Right cardiac atrium (tissue), 5 donors: ENCODE results near the gene AP1M1. TPM values are rescaled to one million over a fixed set of nuclear protein-coding genes. Genes with fewer than 3 reads are reported as not detected.

Experiments
- ATAC-seq, 2 donors: fragments of 200-7000 bp; cut with Tn5 transposase; one replicate each; pipeline versions ENCODE4 v1.8.0 to v1.9.1; 2020; ENCODE audit warnings: moderate library complexity in 2 of 2, mild to moderate bottlenecking in 1 of 2
- DNase-seq, 3 donors: peaks; one replicate each; pipeline ENCODE4 v3.0.0-alpha.2; 2020
- H3K27ac ChIP-seq: one replicate; pipeline ENCODE4 v1.5.1; 2013; ENCODE audit warnings: mild to moderate bottlenecking, low read length, control low read depth, moderate library complexity
- H3K27me3 ChIP-seq: one replicate; pipeline ENCODE4 v1.6.1; 2013; ENCODE audit not compliant: control insufficient read depth, insufficient read depth
- H3K4me1 ChIP-seq: one replicate; pipeline ENCODE4 v1.6.1; 2013; ENCODE audit warnings: low read length; ENCODE audit not compliant: control insufficient read depth, insufficient read depth
- H3K4me3 ChIP-seq: one replicate; pipeline ENCODE4 v1.5.1; 2013; ENCODE audit warnings: low read length, control low read depth
- H3K9me3 ChIP-seq: one replicate; pipeline ENCODE4 v1.6.1; 2013; ENCODE audit warnings: low read length; ENCODE audit not compliant: control insufficient read depth
- WGBS: extraction: QIAGEN DNeasy Blood & Tissue Kit; methylation state at CpG from one replicate; pipeline ENCODE4 v1.1.7; 2013; 5-methylcytosine and 5-hydroxymethylcytosine counted together
- intact Hi-C, 4 donors: fragments of 100-400 bp; cut with DNase I; formaldehyde crosslinking; loops; one replicate each; pipeline versions ENCODE4 v1.11.0 to v1.14.0; 2022 to 2023
- polyA plus RNA-seq: library from polyadenylated mRNA; stranded (reverse); fragments of 200-250 nt; gene quantifications from one replicate; pipeline ENCODE4 v1.2.3, GENCODE V29; 2013
- total RNA-seq, 4 donors: library from RNA; stranded (reverse); fragmentation: NEBNext Ultra II Directional; extraction: Animal tissue kit (Norgen Biotek cat#: 25700); gene quantifications; one replicate each; pipeline ENCODE4 v1.2.1, GENCODE V29; 2021
- donor health status: healthy with polysubstance abuse.
- donor health status: DM: no; HTN: yes; CAD: no.
- donor health status: DM: no; HTN: no; CAD: no.
- donor health status: DM: no; HTN: yes; CAD: no; lungs with severe emphysema.
- donor health status: DM: yes; HTN: yes; CAD: no.

The AP1M1 gene
- total and polyA plus RNA-seq, 5 donors, result 37.1 to 65.5 (median 47.6) TPM

- H3K9me3 ChIP-seq, result no peaks in the 10 kb centered on the region
- ATAC-seq, result peak; percentile 38 to 40
- H3K27me3 ChIP-seq, result no peaks in the 10 kb centered on the region
- no peak overlapping the region for H3K27ac ChIP-seq
- intact Hi-C loops, result loop anchor here in 1 of 4 donors (5.0 to 10.0 kb wide), 2 partner anchors 71 to 558 kb away; partner anchors contain the start of gene RAB8A
- peak in 2 of 3 donors; percentile 33 to 82 for DNase-seq
- peak overlapping the region; percentile 99 for H3K4me3 ChIP-seq
- WGBS, result under 1% methylated on average over 20 of the region's 20 CpGs
- no peaks in the 10 kb centered on the region for H3K4me1 ChIP-seq
Observed at GRCh38 chr19:16185768-16186123, 12.0 kb upstream of the AP1M1 start.

GRCh38 chr19:16188521-16188920, 9.2 kb upstream of the AP1M1 start:
- DNase-seq, result no peak
- Histone ChIP-seq H3K9me3 (no peaks in the 10 kb centered on the region), H3K27me3 (no peaks in the 10 kb centered on the region), H3K27ac (no peak overlapping the region), H3K4me3 (no peak overlapping the region), H3K4me1 (no peaks in the 10 kb centered on the region)
- WGBS, result 89% methylated on average over 3 of the region's 3 CpGs
- intact Hi-C loops, result loop anchor here in 1 of 4 donors (5.0 to 10.0 kb wide), 2 partner anchors 74 to 561 kb away; partner anchors contain the start of gene RAB8A
- no peak for ATAC-seq

GRCh38 chr19:16190198-16190597, 7.5 kb upstream of the AP1M1 start:
- no peaks in the 10 kb centered on the region for H3K27me3 ChIP-seq
- intact Hi-C loops, result no loop called here
- H3K4me3 ChIP-seq, result no peak overlapping the region
- WGBS, result 86% methylated on average over 6 of the region's 6 CpGs
- no peaks in the 10 kb centered on the region for H3K4me1 ChIP-seq
- DNase-seq (no peak), ATAC-seq (no peak)
- no peak overlapping the region for H3K27ac ChIP-seq
- no peaks in the 10 kb centered on the region for H3K9me3 ChIP-seq

- ATAC-seq (no peak), DNase-seq (no peak)
- 90% methylated on average over 10 of the region's 10 CpGs for WGBS
- Histone ChIP-seq H3K4me1 (no peaks in the 10 kb centered on the region), H3K27me3 (no peaks in the 10 kb centered on the region), H3K9me3 (no peaks in the 10 kb centered on the region), H3K4me3 (no peak overlapping the region), H3K27ac (no peak overlapping the region)
- intact Hi-C loops, result no loop called here
Observed at GRCh38 chr19:16190736-16191135, 7.0 kb upstream of the AP1M1 start.

GRCh38 chr19:16191216-16191908, 6.3 kb upstream of the AP1M1 start:
- ATAC-seq (no peak), DNase-seq (no peak)

GRCh38 chr19:16193466-16193865, 4.2 kb upstream of the AP1M1 start:
- H3K4me3 ChIP-seq, result no peak overlapping the region
- H3K4me1 ChIP-seq, result no peaks in the 10 kb centered on the region
- H3K27ac ChIP-seq, result no peak overlapping the region
- WGBS, result 87% methylated on average over 10 of the region's 10 CpGs
- H3K9me3 ChIP-seq, result no peaks in the 10 kb centered on the region
- intact Hi-C loops, result no loop called here
- no peak for ATAC-seq
- no peaks in the 10 kb centered on the region for H3K27me3 ChIP-seq
- no peak for DNase-seq

More at GRCh38 chr19:16191216-16191908, 6.3 kb upstream of the AP1M1 start:
- 78% methylated on average over 16 of the region's 16 CpGs for WGBS
- Histone ChIP-seq H3K27ac (no peak overlapping the region), H3K4me3 (no peak overlapping the region), H3K4me1 (no peaks in the 10 kb centered on the region), H3K9me3 (no peaks in the 10 kb centered on the region), H3K27me3 (no peaks in the 10 kb centered on the region)
- intact Hi-C loops, result no loop called here

GRCh38 chr19:16197188-16197621, 506 bp upstream of the AP1M1 start:
- no peak for ATAC-seq
- peaks cover 6% of the 10 kb centered on the region for H3K4me1 ChIP-seq
- peak overlapping the region; percentile 22 for H3K27ac ChIP-seq
- DNase-seq, result no peak
- intact Hi-C loops, result no loop called here
- 29% methylated on average over 2 of the region's 2 CpGs for WGBS
- peak overlapping the region; percentile 86 for H3K4me3 ChIP-seq
- no peaks in the 10 kb centered on the region for H3K9me3 ChIP-seq
- H3K27me3 ChIP-seq, result no peaks in the 10 kb centered on the region

GRCh38 chr19:16198370-16198651, 600 bp downstream of the AP1M1 start:
- intact Hi-C loops, result no loop called here
- H3K4me1 ChIP-seq, result peaks cover 6% of the 10 kb centered on the region
- H3K9me3 ChIP-seq, result no peaks in the 10 kb centered on the region
- H3K4me3 ChIP-seq, result peak overlapping the region; percentile 86
- WGBS, result 0% methylated on average over 18 of the region's 18 CpGs
- ATAC-seq (peak; percentile 5 to 38), DNase-seq (peak in 1 of 3 donors; percentile 73)
- H3K27ac ChIP-seq, result peak overlapping the region; percentile 50
- H3K27me3 ChIP-seq, result no peaks in the 10 kb centered on the region

- WGBS, result 87% methylated on average over 9 of the region's 9 CpGs
- Histone ChIP-seq H3K4me1 (peaks cover 6% of the 10 kb centered on the region), H3K4me3 (no peak overlapping the region), H3K27me3 (no peaks in the 10 kb centered on the region), H3K27ac (no peak overlapping the region), H3K9me3 (no peaks in the 10 kb centered on the region)
- ATAC-seq (no peak), DNase-seq (no peak)
- intact Hi-C loops, result no loop called here
Observed at GRCh38 chr19:16199275-16199932, 1.7 kb downstream of the AP1M1 start.

- no peaks in the 10 kb centered on the region for H3K27me3 ChIP-seq
- ATAC-seq (peak in 1 of 2 donors; percentile 3), DNase-seq (peak in 1 of 3 donors; percentile 65)
- intact Hi-C loops, result no loop called here
- no peak overlapping the region for H3K27ac ChIP-seq
- no peak overlapping the region for H3K4me3 ChIP-seq
- 76% methylated on average over 20 of the region's 20 CpGs for whole genome bisulfite sequencing
- H3K4me1 ChIP-seq, result peaks cover 8% of the 10 kb centered on the region
- H3K9me3 ChIP-seq, result no peaks in the 10 kb centered on the region
Observed at GRCh38 chr19:16200038-16201010, 2.6 kb downstream of the AP1M1 start.

- no peak for ATAC-seq
- no peaks in the 10 kb centered on the region for H3K27me3 ChIP-seq
- intact Hi-C loops, result no loop called here
- WGBS, result 88% methylated on average over 4 of the region's 4 CpGs
- no peaks in the 10 kb centered on the region for H3K9me3 ChIP-seq
- no peak for DNase-seq
- H3K27ac ChIP-seq, result no peak overlapping the region
- H3K4me1 ChIP-seq, result peaks cover 11% of the 10 kb centered on the region
- no peak overlapping the region for H3K4me3 ChIP-seq
Observed at GRCh38 chr19:16201011-16201391, 3.3 kb downstream of the AP1M1 start.
